Measurements from ENCODE around the gene AMIGO2.
"Not testable (repeated sequence)": the region's sequence is repeated elsewhere in the genome, so short reads cannot be mapped to it uniquely, and the experiment has no call there.

AMIGO2 gene

GRCh38 chr12:47079468-47079980, at the start of gene AMIGO2, which contains the start of gene PCED1B:
Gene AMIGO2 (minus strand): TSS chr12:47079959. CDS start chr12:47079002, 957 bp downstream.
Gene PCED1B (plus strand): TSS chr12:47079621. CDS start chr12:47235064, 155,443 bp downstream.
- in situ Hi-C loops (cut with MboI; ENCODE audit: low sequenced_read_pairs): loop anchor here (10.0 kb wide), 1 partner anchor 225 kb away; no protein-coding TSS in a partner anchor

GRCh38 chr12:47126246-47126645, 46.5 kb upstream of the AMIGO2 start:
- in situ Hi-C loops (cut with MboI; ENCODE audit: low sequenced_read_pairs): no loop called here

GRCh38 chr12:47124451-47124850, 44.7 kb upstream of the AMIGO2 start:
- in situ Hi-C loops (cut with MboI; ENCODE audit: low sequenced_read_pairs): no loop called here

GRCh38 chr12:47123730-47124129, 44.0 kb upstream of the AMIGO2 start:
- in situ Hi-C loops (cut with MboI; ENCODE audit: low sequenced_read_pairs): no loop called here

- in situ Hi-C loops (cut with MboI; ENCODE audit: low sequenced_read_pairs): no loop called here
Measured at GRCh38 chr12:47122602-47123001, 42.8 kb upstream of the AMIGO2 start.

- in situ Hi-C loops (cut with MboI; ENCODE audit: low sequenced_read_pairs): no loop called here
Measured at GRCh38 chr12:47121146-47121545, 41.4 kb upstream of the AMIGO2 start.

GRCh38 chr12:47120736-47121135, 41.0 kb upstream of the AMIGO2 start:
- in situ Hi-C loops (cut with MboI; ENCODE audit: low sequenced_read_pairs): no loop called here

GRCh38 chr12:47117305-47117704, 37.5 kb upstream of the AMIGO2 start:
- in situ Hi-C loops (cut with MboI; ENCODE audit: low sequenced_read_pairs): not testable (repeated sequence)

- in situ Hi-C loops (cut with MboI; ENCODE audit: low sequenced_read_pairs): no loop called here
Measured at GRCh38 chr12:47114481-47114892, 34.7 kb upstream of the AMIGO2 start.

GRCh38 chr12:47112679-47113078, 32.9 kb upstream of the AMIGO2 start:
- in situ Hi-C loops (cut with MboI; ENCODE audit: low sequenced_read_pairs): no loop called here

- in situ Hi-C loops (cut with MboI; ENCODE audit: low sequenced_read_pairs): no loop called here
Measured at GRCh38 chr12:47111854-47112253, 32.1 kb upstream of the AMIGO2 start.

- in situ Hi-C loops (cut with MboI; ENCODE audit: low sequenced_read_pairs): no loop called here
Measured at GRCh38 chr12:47111392-47111778, 31.6 kb upstream of the AMIGO2 start.

- in situ Hi-C loops (cut with MboI; ENCODE audit: low sequenced_read_pairs): no loop called here
Measured at GRCh38 chr12:47110718-47111391, 31.1 kb upstream of the AMIGO2 start.

GRCh38 chr12:47110011-47110541, 30.3 kb upstream of the AMIGO2 start:
- in situ Hi-C loops (cut with MboI; ENCODE audit: low sequenced_read_pairs): no loop called here

- in situ Hi-C loops (cut with MboI; ENCODE audit: low sequenced_read_pairs): no loop called here
Measured at GRCh38 chr12:47107926-47108325, 28.2 kb upstream of the AMIGO2 start.

- in situ Hi-C loops (cut with MboI; ENCODE audit: low sequenced_read_pairs): no loop called here
Measured at GRCh38 chr12:47107446-47107845, 27.7 kb upstream of the AMIGO2 start.

- in situ Hi-C loops (cut with MboI; ENCODE audit: low sequenced_read_pairs): no loop called here
Measured at GRCh38 chr12:47105914-47106674, 26.3 kb upstream of the AMIGO2 start.

GRCh38 chr12:47102845-47103651, 23.3 kb upstream of the AMIGO2 start:
- in situ Hi-C loops (cut with MboI; ENCODE audit: low sequenced_read_pairs): no loop called here

- in situ Hi-C loops (cut with MboI; ENCODE audit: low sequenced_read_pairs): no loop called here
Measured at GRCh38 chr12:47102406-47102805, 22.6 kb upstream of the AMIGO2 start.

- in situ Hi-C loops (cut with MboI; ENCODE audit: low sequenced_read_pairs): no loop called here
Measured at GRCh38 chr12:47100160-47100559, 20.4 kb upstream of the AMIGO2 start.

GRCh38 chr12:47099610-47100009, 19.9 kb upstream of the AMIGO2 start:
- in situ Hi-C loops (cut with MboI; ENCODE audit: low sequenced_read_pairs): no loop called here
